Measurements from ENCODE around the gene CNOT4. TPM values are rescaled to one million over a fixed set of nuclear protein-coding genes. Genes with fewer than 3 reads are reported as not detected.

The CNOT4 gene
- 10 to 100 TPM; 21.7 to 25.4 TPM for total RNA-seq

GRCh38 chr7:135509839-135510591 lies at the start of gene CNOT4:
Gene CNOT4, minus strand, starts transcription at chr7:135510102. Its CDS starts 71,771 bp downstream, at chr7:135438331.
- Mint-ChIP-seq H3K27ac (no peak within 1 kb of the TSS), H3K36me3 (no peaks in the 10 kb centered on the region), H3K9me3 (no peaks in the 10 kb centered on the region)
- ATAC-seq: peak; percentile 93 to 97
- peak; percentile 83 to 92 for DNase-seq (ENCODE audit: low spot score in 2 of 2)

- Mint-ChIP-seq H3K27ac (no peak overlapping the region), H3K9me3 (no peaks in the 10 kb centered on the region)
- ATAC-seq: no peak
These were observed 49.0 kb upstream of the CNOT4 start for GRCh38 chr7:135558881-135559280.

GRCh38 chr7:135558337-135558767 lies 48.5 kb upstream of the CNOT4 start:
- peaks cover 0 to 16% of the 10 kb centered on the region in 2 donors for H3K36me3 Mint-ChIP-seq
- H3K27ac Mint-ChIP-seq: no peak overlapping the region
- DNase-seq (ENCODE audit: low spot score in 2 of 2) (peak; percentile 56 to 72), ATAC-seq (peak; percentile 72 to 79)
- no peaks in the 10 kb centered on the region for H3K9me3 Mint-ChIP-seq

More at GRCh38 chr7:135558881-135559280, 49.0 kb upstream of the CNOT4 start:
- H3K36me3 Mint-ChIP-seq: peaks cover 0 to 16% of the 10 kb centered on the region in 2 donors
- no peak for DNase-seq (ENCODE audit: low spot score in 2 of 2)

GRCh38 chr7:135557455-135558336 lies 47.8 kb upstream of the CNOT4 start, which contains the start of gene NUP205:
Gene NUP205, plus strand, starts transcription at chr7:135557917. Its CDS starts 28 bp downstream, at chr7:135557945.
- Mint-ChIP-seq H3K36me3 (peaks cover 0 to 11% of the 10 kb centered on the region in 2 donors), H3K9me3 (no peaks in the 10 kb centered on the region), H3K27ac (no peak within 1 kb of the TSS)
- peak; percentile 77 to 83 for DNase-seq (ENCODE audit: low spot score in 2 of 2)
- ATAC-seq: peak; percentile 76 to 86

- ATAC-seq: no peak
- H3K27ac Mint-ChIP-seq: no peak overlapping the region
- no peaks in the 10 kb centered on the region for H3K9me3 Mint-ChIP-seq
- no peak for DNase-seq (ENCODE audit: low spot score in 2 of 2)
- H3K36me3 Mint-ChIP-seq: no peaks in the 10 kb centered on the region
These were observed 43.4 kb upstream of the CNOT4 start for GRCh38 chr7:135553346-135553745.

- DNase-seq (ENCODE audit: low spot score in 2 of 2) (no peak), ATAC-seq (no peak)
- H3K9me3 Mint-ChIP-seq: no peaks in the 10 kb centered on the region
- H3K27ac Mint-ChIP-seq: no peak overlapping the region
- no peaks in the 10 kb centered on the region for H3K36me3 Mint-ChIP-seq
These were observed 42.2 kb upstream of the CNOT4 start for GRCh38 chr7:135552148-135552547.

- no peak overlapping the region for H3K27ac Mint-ChIP-seq
- H3K36me3 Mint-ChIP-seq: no peaks in the 10 kb centered on the region
- ATAC-seq: no peak
- H3K9me3 Mint-ChIP-seq: no peaks in the 10 kb centered on the region
- no peak for DNase-seq (ENCODE audit: low spot score in 2 of 2)
These were observed 40.3 kb upstream of the CNOT4 start for GRCh38 chr7:135550196-135550595.

GRCh38 chr7:135541029-135541428 lies 31.1 kb upstream of the CNOT4 start:
- no peaks in the 10 kb centered on the region for H3K36me3 Mint-ChIP-seq
- H3K27ac Mint-ChIP-seq: no peak overlapping the region
- H3K9me3 Mint-ChIP-seq: no peaks in the 10 kb centered on the region
- DNase-seq (ENCODE audit: low spot score in 2 of 2) (no peak), ATAC-seq (no peak)

GRCh38 chr7:135539629-135540028 lies 29.7 kb upstream of the CNOT4 start:
- no peak for ATAC-seq
- no peak for DNase-seq (ENCODE audit: low spot score in 2 of 2)
- H3K27ac Mint-ChIP-seq: no peak overlapping the region
- H3K36me3 Mint-ChIP-seq: no peaks in the 10 kb centered on the region
- no peaks in the 10 kb centered on the region for H3K9me3 Mint-ChIP-seq

- no peak for DNase-seq (ENCODE audit: low spot score in 2 of 2)
- Mint-ChIP-seq H3K27ac (no peak overlapping the region), H3K9me3 (no peaks in the 10 kb centered on the region), H3K36me3 (no peaks in the 10 kb centered on the region)
- no peak for ATAC-seq
These were observed 28.5 kb upstream of the CNOT4 start for GRCh38 chr7:135538376-135538775.

- ATAC-seq: no peak
- H3K9me3 Mint-ChIP-seq: no peaks in the 10 kb centered on the region
- H3K27ac Mint-ChIP-seq: no peak overlapping the region
- no peak for DNase-seq (ENCODE audit: low spot score in 2 of 2)
- no peaks in the 10 kb centered on the region for H3K36me3 Mint-ChIP-seq
These were observed 28.0 kb upstream of the CNOT4 start for GRCh38 chr7:135537905-135538304.

- Mint-ChIP-seq H3K9me3 (no peaks in the 10 kb centered on the region), H3K36me3 (no peaks in the 10 kb centered on the region), H3K27ac (no peak overlapping the region)
- ATAC-seq (no peak), DNase-seq (ENCODE audit: low spot score in 2 of 2) (no peak)
These were observed 27.6 kb upstream of the CNOT4 start for GRCh38 chr7:135537453-135537852.

GRCh38 chr7:135536150-135536549 lies 26.2 kb upstream of the CNOT4 start:
- Mint-ChIP-seq H3K9me3 (no peaks in the 10 kb centered on the region), H3K36me3 (no peaks in the 10 kb centered on the region), H3K27ac (no peak overlapping the region)
- DNase-seq (ENCODE audit: low spot score in 2 of 2) (no peak), ATAC-seq (no peak)

- no peaks in the 10 kb centered on the region for H3K9me3 Mint-ChIP-seq
- ATAC-seq (no peak), DNase-seq (ENCODE audit: low spot score in 2 of 2) (no peak)
- H3K36me3 Mint-ChIP-seq: no peaks in the 10 kb centered on the region
- no peak overlapping the region for H3K27ac Mint-ChIP-seq
These were observed 17.1 kb upstream of the CNOT4 start for GRCh38 chr7:135527025-135527424.

- ATAC-seq: no peak
- H3K36me3 Mint-ChIP-seq: no peaks in the 10 kb centered on the region
These were observed 15.5 kb upstream of the CNOT4 start for GRCh38 chr7:135525426-135525825.

GRCh38 chr7:135523146-135523545 lies 13.2 kb upstream of the CNOT4 start:
- Mint-ChIP-seq H3K9me3 (no peaks in the 10 kb centered on the region), H3K36me3 (no peaks in the 10 kb centered on the region), H3K27ac (no peak overlapping the region)
- DNase-seq (ENCODE audit: low spot score in 2 of 2) (no peak), ATAC-seq (no peak)

More at GRCh38 chr7:135525426-135525825, 15.5 kb upstream of the CNOT4 start:
- Mint-ChIP-seq H3K27ac (no peak overlapping the region), H3K9me3 (no peaks in the 10 kb centered on the region)
- DNase-seq (ENCODE audit: low spot score in 2 of 2): no peak

- DNase-seq (ENCODE audit: low spot score in 2 of 2) (no peak), ATAC-seq (no peak)
- H3K36me3 Mint-ChIP-seq: no peaks in the 10 kb centered on the region
- no peaks in the 10 kb centered on the region for H3K9me3 Mint-ChIP-seq
- H3K27ac Mint-ChIP-seq: no peak overlapping the region
These were observed 12.6 kb upstream of the CNOT4 start for GRCh38 chr7:135522509-135522908.

All from activated naive CD4-positive, alpha-beta T cell treated with anti-CD3 and anti-CD28 coated beads, Interleukin-2, amount 50 U/mL, for 72 hours (primary cell).